ENCODE data around the gene SCYL1.
"Not testable (repeated sequence)": the region's sequence is repeated elsewhere in the genome, so short reads cannot be mapped to it uniquely, and the experiment has no call there.

SCYL1 gene

DNA sequence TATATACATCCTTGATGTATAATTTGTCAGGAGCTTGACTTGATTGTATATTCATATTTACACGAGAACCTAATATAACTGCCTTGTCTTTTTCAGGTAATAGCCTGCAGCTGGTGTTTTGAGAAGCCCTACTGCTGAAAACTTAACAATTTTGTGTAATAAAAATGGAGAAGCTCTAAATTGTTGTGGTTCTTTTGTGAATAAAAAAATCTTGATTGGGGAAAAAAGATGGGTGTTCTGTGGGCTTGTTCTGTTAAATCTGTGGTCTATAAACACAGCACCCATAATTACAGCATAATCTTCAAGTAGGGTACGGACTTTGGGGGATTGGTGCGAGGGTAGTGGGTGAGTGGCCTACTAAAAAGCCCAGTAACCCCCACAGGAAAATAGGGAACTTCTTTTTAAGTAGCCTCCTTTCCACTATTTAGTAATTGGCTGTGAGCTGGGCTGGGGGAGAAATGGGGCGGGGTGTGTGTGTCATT, 18.6 kb upstream of the SCYL1 start:
- DNase-seq (ENCODE audit: low read depth), result no peak

DNA sequence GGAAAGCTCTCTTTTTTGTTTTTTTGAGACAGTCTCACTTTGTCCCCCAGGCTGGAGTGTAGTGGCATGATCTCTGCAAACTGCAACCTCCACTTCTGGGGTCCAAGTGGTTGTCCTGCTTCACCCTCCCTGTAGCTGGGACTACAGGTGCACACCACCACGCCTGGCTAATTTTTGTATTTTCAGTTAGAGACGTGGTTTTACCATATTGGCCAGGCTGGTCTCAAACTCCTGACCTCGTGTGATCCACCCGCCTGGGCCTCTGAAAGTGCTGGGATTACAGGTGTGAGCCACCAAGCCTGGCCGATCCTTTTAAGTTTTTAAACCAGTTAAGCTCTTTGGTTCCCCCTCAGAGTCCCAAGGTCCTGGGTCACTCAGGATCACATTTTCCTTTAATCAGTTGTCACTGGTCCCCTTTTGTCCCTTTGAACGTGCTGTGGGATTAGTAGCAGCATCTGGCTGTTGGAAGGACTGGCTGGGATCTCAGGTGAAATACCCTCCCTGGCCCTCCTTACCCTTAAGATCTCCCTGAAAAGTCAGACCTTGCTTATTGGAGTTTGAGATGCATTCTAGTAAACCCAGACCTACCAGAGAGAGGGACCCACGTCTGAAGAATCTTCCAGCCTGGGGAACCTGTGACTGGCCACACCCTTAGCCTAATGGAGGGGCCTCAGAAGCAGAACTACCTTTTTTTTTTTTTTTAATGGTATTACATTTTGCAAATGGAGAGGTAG, 17.9 kb upstream of the SCYL1 start:
- DNase-seq (ENCODE audit: low read depth), result peak; percentile 93

DNA sequence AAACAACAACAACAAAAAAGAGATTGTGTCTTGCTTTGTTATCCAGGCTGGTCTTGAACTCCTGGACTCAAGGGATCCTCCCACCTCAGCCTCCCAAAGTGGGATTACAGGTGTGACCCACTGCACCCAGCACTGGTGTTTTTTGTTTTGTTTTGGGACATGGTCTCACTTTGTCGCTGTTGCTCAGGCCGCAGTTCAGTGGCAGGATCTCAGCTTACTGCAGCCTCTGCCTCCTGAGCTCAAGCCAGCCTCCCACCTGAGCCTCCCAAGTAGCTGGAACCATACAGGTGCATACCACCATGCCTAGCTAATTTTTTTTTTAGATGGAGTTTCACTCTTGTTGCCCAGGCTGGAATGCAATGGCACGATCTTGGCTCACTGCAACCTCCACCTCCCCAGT, 12.6 kb upstream of the SCYL1 start:
- not testable (repeated sequence) for DNase-seq (ENCODE audit: low read depth)

DNA sequence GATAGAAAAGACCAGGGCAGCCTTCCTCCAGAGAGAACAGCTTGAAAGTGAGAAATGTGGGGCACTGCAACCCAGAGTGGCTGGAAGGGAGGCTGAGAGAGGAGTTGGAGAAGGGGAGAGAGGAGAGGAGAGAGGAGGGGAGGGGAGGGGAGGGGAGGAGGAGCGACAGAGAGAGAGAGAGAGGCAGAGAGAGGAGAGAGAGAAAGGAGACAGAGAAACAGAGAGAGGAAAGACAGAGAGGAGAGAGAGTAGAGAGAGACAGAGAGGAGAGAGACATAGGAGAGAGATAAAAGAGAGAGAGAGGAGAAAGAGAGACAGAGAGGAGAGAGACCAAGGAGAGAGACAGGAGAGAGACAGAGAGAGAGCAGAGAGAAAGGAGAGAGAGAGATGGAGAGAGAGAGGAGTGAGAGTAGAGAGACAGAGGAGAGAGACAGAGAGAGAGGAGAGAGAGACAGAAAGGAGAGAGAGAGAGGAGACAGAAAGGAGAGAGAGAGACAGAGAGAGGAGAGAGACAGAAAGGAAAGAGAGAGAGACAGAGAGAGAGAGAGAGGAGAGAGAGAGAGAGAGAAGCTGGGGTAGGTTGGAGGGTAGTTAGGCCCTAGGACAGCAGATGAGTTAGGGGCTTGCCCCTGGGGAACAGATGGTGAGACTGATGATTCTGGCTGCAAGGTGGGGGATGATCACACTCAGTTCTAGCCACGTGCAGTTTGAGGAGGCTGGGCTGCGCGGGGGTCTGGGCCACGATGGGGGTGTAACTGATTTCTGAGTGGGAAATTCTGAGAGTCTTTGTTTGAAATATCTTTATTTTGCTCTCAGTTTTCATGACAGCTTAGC, 8.5 kb upstream of the SCYL1 start:
- DNase-seq (ENCODE audit: low read depth), result no peak

DNA sequence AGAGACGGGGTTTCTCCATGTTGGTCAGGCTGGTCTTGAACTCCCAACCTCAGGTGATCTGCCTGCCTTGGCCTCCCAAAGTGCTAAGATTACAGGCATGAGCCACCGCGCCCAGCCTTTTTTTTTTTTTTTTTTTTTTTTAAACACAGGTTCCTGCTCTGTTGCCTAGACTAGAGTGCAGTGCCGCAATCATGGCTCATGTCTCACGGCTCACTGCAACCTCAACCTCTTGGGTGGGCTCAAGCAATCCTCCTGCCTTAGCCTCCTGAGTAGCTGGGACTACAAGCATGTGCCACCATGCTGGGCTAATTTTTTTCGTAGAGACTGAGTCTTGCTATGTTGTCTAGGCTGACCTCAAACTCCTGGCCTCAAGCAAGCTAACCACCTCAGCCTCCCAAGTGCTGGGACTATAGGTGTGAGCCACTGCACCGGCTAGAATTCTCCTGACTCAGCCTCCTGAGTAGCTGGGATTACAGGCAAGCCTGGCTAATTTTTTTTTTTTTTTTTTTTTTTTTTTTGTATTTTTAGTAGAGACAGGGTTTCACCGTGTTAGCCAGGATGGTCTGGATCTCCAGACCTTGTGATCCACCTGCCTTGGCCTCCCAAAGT, 5.8 kb upstream of the SCYL1 start:
- not testable (repeated sequence) for DNase-seq (ENCODE audit: low read depth)

DNA sequence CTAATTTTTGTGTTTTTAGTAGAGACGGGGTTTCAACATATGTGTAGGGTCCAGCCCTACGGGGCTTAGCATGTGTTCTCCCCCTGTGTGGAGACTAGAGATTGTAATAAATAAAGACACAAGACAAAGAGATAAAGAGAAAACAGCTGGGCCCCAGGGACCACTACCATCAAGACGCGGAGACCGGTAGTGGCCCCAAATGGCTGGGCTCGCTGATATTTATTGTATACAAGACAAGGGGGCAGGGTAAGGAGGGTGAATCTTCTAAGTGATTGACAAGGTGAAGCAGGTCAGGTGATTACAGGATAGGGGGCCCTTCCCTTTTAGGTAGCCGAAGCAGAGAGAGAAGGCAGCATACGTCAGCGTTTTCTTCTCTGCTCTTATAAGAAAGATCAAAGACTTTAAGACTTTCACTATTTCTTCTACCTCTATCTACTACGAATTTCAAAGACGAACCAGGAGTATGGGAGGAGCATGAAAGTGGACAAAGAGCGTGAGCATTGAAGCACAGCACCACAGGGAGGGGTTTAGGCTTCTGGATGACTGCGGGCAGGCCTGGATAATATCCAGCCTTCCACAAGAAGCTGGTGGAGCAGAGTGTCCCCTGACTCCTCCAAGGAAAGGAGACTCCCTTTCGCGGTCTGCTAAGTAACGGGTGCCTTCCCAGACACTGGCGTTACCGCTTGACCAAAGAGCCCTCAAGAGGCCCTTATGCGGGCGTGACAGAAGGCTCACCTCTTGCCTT, 2.9 kb upstream of the SCYL1 start:
- DNase-seq (ENCODE audit: low read depth), result not testable (repeated sequence)

DNA sequence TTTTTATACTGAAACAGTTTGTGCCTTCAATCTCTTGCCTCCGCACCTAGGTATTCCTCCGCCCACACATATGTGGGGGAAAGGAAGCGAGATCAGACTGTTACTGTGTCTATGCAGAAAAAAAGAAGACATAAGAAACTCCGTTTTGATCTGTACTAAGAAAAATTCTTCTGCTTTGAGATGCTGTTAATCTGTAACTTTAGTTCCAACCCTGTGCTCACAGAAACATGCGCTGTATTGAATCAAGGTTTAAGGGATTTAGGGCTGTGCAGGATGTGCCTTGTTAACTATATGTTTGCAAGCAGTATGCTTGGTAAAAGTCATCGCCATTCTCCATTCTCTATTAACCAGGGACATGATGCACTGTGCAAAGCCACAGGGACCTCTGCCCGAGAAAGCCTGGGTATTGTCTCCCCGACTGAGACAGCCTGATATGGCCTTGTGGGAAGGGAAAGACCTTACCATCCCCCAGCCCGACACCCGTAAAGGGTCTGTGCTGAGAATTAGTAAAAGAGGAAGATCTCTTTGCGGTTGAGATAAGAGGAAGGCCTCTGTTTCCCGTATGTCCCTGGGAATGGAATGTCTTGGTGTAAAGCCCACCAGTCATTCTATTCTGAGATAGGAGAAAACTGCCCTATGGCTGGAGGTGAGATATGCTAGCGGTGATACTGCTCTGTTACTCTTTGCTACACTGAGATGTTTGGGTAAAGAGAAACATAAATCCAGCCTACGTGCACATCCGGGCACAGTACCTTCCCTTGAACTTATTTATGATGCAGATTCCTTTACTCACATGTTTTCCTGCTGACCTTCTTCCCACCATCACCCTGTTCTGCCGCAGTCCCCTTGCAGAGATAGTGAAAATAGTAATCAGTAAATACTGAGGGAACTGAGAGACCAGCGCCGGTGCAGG, 1.9 kb upstream of the SCYL1 start:
- not testable (repeated sequence) for DNase-seq (ENCODE audit: low read depth)

DNA sequence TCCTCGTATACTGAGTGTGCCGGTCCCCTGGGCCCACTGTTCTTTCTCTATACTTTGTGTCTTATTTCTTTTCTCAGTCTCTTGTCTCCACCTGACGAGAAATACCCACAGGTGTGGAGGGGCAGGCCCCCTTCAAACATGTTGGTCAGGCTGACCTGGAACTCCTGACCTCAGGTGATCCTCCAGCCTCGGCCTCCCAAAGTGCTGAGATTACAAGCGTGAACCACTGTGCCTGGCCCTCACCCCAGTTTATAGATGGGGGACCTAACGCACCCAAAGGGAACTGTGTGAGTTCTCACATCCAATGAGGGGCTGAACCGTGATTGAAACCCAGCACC, 1.3 kb upstream of the SCYL1 start:
- not testable (repeated sequence) for DNase-seq (ENCODE audit: low read depth)

DNA sequence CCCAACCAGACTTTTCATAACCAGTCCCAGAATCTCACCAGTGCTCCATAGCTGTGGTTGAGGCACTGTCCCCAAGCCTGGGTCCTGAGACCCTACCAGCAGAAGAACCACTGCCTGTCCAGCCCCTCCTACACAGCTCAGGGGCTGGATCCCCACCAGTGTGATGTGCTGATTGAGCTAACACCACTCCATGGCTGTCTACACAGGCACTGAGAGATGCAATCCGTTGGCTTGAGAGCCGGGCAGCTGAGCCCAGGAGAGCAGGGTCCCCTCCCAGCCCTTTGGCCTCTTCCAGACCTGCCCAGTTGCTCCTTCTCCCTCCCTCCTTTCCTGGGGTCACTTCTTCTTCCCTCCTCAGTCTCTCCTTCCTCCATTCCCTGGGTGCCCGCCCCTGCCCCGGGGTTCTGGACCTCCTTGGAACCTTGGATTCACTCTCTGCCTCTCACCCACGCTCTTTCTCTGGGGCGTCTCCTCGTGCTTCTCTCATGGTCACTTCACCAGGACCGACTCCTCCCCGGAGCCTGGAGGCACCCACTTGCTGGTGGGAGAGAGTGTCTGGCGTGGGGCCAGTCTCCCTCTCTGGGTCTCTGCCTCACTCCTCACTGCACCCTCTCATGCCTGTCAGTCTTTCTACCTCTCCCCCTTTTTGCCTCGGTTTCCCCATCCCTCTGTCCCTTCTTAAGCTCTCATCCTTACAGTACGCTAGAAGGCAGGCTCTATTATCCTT, 706 bp upstream of the SCYL1 start:
- DNase-seq (ENCODE audit: low read depth), result peak; percentile 9

DNA sequence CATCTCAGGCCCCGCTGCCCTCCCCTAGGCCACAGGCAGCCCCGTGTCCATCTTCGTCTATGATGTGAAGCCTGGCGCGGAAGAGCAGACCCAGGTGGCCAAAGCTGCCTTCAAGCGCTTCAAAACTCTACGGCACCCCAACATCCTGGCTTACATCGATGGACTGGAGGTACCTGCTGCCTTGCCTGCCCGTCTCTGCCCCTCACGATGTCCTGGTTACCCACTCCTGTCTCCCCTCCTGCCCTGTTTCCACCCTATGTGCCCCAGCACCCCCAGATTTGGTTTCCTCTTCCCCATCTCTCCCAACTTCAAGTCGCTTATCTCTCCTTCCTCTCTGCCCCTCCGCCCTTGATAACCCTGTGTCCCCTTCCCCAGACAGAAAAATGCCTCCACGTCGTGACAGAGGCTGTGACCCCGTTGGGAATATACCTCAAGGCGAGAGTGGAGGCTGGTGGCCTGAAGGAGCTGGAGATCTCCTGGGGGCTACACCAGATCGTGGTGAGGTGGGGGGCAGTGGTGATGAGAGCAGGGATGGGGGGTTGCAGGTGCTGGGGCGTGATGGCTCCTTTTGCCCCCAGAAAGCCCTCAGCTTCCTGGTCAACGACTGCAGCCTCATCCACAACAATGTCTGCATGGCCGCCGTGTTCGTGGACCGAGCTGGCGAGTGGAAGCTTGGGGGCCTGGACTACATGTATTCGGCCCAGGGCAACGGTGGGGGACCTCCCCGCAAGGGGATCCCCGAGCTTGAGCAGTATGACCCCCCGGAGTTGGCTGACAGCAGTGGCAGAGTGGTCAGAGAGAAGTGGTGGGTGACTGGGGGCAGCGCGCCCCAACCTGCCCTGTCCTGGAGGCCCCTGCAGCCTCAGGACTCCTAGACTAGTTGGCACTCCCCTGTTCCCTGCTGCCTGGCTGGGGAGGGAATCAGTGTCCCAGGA, 930 bp downstream of the SCYL1 start:
- no peak for DNase-seq (ENCODE audit: low read depth)

DNA sequence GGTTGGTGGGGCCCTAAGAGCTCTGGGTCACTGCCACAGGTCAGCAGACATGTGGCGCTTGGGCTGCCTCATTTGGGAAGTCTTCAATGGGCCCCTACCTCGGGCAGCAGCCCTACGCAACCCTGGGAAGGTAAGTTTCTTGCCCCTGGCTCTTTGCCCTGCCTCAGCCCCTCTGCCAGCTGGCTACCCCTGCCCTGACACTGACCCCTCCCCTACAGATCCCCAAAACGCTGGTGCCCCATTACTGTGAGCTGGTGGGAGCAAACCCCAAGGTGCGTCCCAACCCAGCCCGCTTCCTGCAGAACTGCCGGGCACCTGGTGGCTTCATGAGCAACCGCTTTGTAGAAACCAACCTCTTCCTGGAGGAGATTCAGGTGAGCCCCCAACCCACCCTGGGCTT, 1.9 kb downstream of the SCYL1 start:
- no peak for DNase-seq (ENCODE audit: low read depth)

DNA sequence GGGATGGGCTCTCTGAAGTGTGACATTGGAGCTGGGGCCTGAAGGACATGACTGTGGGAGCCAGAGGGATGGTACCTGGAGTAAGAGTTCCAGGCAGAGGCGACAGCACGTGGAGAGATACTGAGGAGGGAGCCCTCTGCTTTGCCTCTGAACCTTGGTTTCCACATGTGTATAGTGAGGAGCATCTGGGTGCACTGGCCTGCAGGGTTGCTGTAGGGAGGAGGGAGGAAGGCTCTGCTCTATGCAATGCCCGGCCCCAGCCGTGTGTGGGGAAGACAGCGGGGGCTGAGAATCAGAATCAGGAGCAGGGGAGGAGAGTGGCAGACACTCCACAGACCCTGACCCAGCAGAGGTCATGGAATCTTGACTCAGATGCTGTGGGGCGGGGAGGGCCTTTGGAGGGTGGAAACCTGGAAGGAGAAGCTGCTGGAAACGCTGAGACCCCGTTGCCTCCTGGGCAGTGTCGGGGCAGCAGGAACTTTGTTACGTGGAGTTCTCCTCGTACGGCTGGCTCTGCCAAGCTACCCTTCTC, 4.0 kb downstream of the SCYL1 start:
- no peak for DNase-seq (ENCODE audit: low read depth)

DNA sequence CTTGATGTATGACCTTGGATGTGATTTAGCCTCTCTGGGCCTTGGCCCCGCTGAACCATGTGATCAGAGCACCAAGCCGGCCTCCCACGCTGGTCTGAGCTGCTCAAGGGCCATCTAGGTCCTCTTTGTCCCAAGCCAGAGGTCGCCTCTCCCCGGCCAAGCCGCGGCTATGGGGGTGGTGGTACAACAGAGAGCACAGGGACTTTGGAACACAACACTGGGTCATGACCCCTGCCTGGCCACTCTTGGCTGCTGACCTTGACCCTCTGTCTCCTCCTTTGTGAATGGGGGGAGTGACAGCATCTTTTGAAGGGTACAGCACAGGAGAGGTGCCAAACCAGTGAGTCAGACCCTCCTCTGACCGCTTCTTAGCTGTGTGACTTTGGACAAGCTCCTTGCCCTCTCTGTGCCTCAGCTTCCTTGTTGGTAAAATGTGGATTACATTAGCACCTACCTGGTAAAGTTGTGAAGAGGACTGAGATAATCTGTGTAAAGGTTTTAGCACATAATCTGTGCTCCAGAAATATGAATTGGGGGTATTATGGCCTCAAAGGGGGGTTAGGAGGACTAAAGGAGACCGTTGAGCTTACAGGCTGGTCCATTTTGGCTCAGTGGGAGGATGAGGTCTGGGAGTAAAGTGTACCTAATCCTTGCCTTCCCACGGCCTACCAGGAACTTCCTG, 4.7 kb downstream of the SCYL1 start:
- DNase-seq (ENCODE audit: low read depth), result no peak

DNA sequence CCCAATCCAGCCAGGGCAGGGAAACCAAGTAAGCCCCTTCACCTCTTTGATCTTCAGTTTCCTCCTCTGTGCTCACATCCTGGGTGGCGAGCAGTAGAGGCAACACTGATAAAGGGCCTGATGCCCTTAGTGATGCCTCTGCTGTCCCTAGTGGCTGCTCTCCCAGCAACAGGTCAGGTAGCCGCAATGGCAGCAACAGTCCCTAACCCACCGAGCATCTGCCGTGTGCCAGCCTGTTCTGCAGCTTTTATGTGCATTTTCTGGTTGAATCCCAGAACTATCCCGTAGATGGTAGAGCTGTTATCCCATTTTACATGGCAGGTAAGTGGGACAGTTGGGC, 5.2 kb downstream of the SCYL1 start:
- no peak for DNase-seq (ENCODE audit: low read depth)

DNA sequence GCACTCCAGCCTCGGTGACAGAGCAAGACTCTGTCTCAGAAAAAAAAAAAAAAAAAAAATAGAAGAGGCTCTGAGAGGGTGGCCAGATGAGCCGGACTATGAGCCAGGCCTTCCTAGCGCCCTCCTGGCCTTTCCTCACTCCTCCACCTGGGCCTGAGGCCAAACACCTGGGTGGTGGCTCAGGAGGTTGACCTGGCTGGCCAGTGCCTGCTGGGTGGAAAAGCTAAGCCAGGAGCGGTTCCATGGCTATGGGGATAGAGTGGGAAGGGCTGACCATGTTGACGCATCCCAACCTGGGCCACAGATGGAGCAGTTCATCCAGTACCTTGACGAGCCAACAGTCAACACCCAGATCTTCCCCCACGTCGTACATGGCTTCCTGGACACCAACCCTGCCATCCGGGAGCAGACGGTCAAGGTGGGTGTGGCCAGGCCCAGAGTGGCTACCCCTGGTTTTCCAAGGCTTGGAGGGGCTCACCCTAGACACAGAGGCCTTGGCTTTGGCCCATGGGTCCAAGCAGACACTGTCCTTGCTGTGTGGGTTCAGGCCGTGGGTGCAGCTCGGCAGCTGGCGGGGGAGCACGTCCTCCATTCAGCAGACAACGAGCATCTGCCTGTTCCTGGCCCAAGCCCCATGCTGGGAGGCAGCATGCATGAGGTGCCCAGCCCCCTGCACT, 7.6 kb downstream of the SCYL1 start:
- DNase-seq (ENCODE audit: low read depth), result no peak

DNA sequence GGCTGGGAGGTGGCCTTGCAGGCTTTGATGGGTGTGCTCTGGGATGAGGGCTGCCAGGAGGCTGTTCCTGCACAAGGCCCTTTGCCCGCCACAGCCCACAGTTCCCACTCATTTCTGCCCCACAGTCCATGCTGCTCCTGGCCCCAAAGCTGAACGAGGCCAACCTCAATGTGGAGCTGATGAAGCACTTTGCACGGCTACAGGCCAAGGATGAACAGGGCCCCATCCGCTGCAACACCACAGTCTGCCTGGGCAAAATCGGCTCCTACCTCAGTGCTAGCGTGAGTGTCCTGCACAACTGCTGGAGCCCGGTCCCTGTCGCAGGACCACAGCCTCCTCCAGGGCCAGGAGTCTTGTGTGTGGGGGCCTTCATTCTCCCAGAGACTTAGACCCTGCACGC, 10.2 kb downstream of the SCYL1 start:
- DNase-seq (ENCODE audit: low read depth), result no peak

DNA sequence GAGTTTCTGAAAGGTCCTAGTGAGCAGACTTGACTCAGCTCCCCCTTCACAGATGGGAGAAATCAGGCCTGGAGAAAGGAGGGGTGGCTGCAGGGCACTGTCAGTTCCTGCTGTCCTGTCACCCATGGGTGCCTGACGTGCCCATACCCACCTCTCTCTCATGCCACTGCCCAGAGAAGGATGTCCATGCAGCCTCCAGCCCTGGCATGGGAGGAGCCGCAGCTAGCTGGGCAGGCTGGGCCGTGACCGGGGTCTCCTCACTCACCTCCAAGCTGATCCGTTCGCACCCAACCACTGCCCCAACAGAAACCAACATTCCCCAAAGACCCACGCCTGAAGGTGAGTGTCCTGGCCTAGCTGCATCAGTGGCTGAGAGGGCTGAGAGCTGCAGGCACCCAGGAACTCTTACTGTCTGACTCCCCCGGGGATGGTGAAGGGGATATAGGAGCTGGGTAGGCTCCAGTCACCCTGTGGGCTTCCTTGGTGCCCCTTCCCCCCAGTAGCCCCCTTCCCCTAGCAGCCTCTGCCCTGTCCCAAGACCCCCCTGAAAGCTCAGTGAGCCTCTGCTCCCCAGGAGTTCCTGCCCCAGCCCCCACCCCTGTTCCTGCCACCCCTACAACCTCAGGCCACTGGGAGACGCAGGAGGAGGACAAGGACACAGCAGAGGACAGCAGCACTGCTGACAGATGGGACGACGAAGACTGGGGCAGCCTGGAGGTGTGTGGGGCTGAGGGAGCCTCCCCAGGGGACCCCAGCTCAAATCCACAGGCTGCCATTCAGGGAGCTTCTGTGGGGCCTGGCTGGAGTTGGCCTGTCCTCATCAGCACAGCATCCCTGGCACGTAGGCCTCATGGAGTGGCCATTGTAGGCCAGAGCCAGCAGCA, 11.8 kb downstream of the SCYL1 start:
- no peak for DNase-seq (ENCODE audit: low read depth)
